ENCODE data around the gene PTPRM. TPM values are rescaled to one million over a fixed set of nuclear protein-coding genes. Genes with fewer than 3 reads are reported as not detected.

PTPRM gene
- total RNA-seq, 1 donor from 2014 or later, result 10.7 TPM

- DNase-seq (ENCODE audit: low spot score), result no peak
- H3K27me3 Mint-ChIP-seq (ENCODE audit: insufficient read depth), result no peaks in the 10 kb centered on the region
- H3K9me3 Mint-ChIP-seq, result no peaks in the 10 kb centered on the region
- H3K4me3 Mint-ChIP-seq, result no peak overlapping the region
- no peaks in the 10 kb centered on the region for H3K36me3 Mint-ChIP-seq (ENCODE audit: low read depth)
- intact Hi-C loops (cut with micrococcal nuclease), result no loop called here
- no peak overlapping the region for H3K27ac Mint-ChIP-seq
- no peaks in the 10 kb centered on the region for H3K4me1 Mint-ChIP-seq (ENCODE audit: low read depth)
These were observed 111.7 kb downstream of the PTPRM start for GRCh38 chr18:7678801-7679200.

GRCh38 chr18:7681298-7681697 lies 114.2 kb downstream of the PTPRM start:
- no peak overlapping the region for H3K27ac Mint-ChIP-seq
- H3K9me3 Mint-ChIP-seq, result no peaks in the 10 kb centered on the region
- no peak for DNase-seq (ENCODE audit: low spot score)
- H3K27me3 Mint-ChIP-seq (ENCODE audit: insufficient read depth), result no peaks in the 10 kb centered on the region
- no peak overlapping the region for H3K4me3 Mint-ChIP-seq
- H3K4me1 Mint-ChIP-seq (ENCODE audit: low read depth), result no peaks in the 10 kb centered on the region
- no peaks in the 10 kb centered on the region for H3K36me3 Mint-ChIP-seq (ENCODE audit: low read depth)
- intact Hi-C loops (cut with micrococcal nuclease), result no loop called here

DNA sequence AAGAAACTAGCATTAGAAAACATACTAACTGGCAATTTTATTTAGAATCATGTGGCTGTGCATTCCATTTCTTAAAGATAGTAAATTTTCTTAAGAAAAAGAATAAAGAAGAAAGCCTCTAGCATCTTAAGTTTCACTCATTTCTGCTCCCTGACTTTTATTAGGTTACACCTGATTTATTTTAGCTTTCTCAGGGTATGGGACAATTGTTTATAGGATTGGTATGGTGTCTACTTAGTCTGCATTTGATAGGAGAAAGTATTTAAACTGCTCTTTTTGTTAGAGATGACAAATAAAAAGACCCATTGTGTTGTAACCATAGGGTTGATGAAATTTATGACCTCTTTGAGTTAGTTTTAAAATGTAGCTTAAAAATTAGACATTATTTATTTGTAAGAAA lies 115.2 kb downstream of the PTPRM start:
- H3K9me3 Mint-ChIP-seq, result no peaks in the 10 kb centered on the region
- H3K27me3 Mint-ChIP-seq (ENCODE audit: insufficient read depth), result no peaks in the 10 kb centered on the region
- no peak for DNase-seq (ENCODE audit: low spot score)
- H3K36me3 Mint-ChIP-seq (ENCODE audit: low read depth), result no peaks in the 10 kb centered on the region
- no peak overlapping the region for H3K27ac Mint-ChIP-seq
- intact Hi-C loops (cut with micrococcal nuclease), result no loop called here
- H3K4me3 Mint-ChIP-seq, result no peak overlapping the region
- H3K4me1 Mint-ChIP-seq (ENCODE audit: low read depth), result no peaks in the 10 kb centered on the region

GRCh38 chr18:7683753-7684152 lies 116.6 kb downstream of the PTPRM start:
- Mint-ChIP-seq H3K4me1 (ENCODE audit: low read depth) (no peaks in the 10 kb centered on the region), H3K36me3 (ENCODE audit: low read depth) (no peaks in the 10 kb centered on the region), H3K4me3 (no peak overlapping the region), H3K27me3 (ENCODE audit: insufficient read depth) (no peaks in the 10 kb centered on the region), H3K9me3 (no peaks in the 10 kb centered on the region), H3K27ac (no peak overlapping the region)
- intact Hi-C loops (cut with micrococcal nuclease), result no loop called here
- no peak for DNase-seq (ENCODE audit: low spot score)

DNA sequence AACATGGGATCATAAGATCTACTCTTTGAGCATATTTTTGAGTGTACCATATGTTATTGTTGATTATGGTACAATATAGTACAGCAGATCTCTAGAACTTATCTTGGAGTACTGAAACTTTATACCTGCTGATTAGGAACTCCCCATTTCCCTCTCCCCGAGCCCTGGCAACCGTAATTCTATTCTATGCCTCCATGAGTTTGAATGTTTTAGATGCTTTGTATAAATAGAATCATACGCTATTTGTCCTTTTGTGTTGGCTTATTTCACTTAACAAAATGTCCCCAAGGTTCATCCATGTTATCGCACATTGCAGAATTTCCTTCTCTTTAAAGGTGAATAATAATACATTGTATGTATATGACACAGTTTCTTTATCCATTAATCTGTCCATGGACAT lies 117.2 kb downstream of the PTPRM start:
- intact Hi-C loops (cut with micrococcal nuclease), result no loop called here
- no peak overlapping the region for H3K4me3 Mint-ChIP-seq

DNA sequence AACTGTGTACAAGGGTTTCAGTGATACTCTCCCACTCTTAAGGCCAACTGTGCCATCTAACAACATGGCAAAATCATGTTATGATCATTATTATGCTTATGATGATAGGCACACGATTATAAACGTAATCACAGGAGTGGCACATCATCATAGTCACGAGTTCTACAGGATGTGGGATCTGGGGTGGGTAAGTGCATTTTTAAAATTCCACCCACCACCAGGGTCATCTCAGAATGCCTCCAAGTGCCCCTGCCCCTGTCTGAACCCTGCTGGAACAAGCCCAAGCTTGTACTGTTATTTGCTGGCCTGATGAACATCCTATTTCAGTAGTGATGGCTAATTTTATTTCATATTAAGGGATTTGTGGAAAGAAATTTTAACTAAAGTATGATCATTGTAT lies 117.8 kb downstream of the PTPRM start:
- H3K9me3 Mint-ChIP-seq, result no peaks in the 10 kb centered on the region
- no peaks in the 10 kb centered on the region for H3K27me3 Mint-ChIP-seq (ENCODE audit: insufficient read depth)
- H3K36me3 Mint-ChIP-seq (ENCODE audit: low read depth), result no peaks in the 10 kb centered on the region
- no peak for DNase-seq (ENCODE audit: low spot score)
- intact Hi-C loops (cut with micrococcal nuclease), result no loop called here
- H3K4me3 Mint-ChIP-seq, result no peak overlapping the region
- H3K27ac Mint-ChIP-seq, result no peak overlapping the region
- H3K4me1 Mint-ChIP-seq (ENCODE audit: low read depth), result no peaks in the 10 kb centered on the region

More for the DNA sequence above, 117.2 kb downstream of the PTPRM start:
- H3K36me3 Mint-ChIP-seq (ENCODE audit: low read depth), result no peaks in the 10 kb centered on the region
- H3K4me1 Mint-ChIP-seq (ENCODE audit: low read depth), result no peaks in the 10 kb centered on the region
- H3K9me3 Mint-ChIP-seq, result no peaks in the 10 kb centered on the region
- H3K27me3 Mint-ChIP-seq (ENCODE audit: insufficient read depth), result no peaks in the 10 kb centered on the region
- no peak for DNase-seq (ENCODE audit: low spot score)
- no peak overlapping the region for H3K27ac Mint-ChIP-seq

- intact Hi-C loops (cut with micrococcal nuclease), result no loop called here
- no peak for DNase-seq (ENCODE audit: low spot score)
- Mint-ChIP-seq H3K4me3 (no peak overlapping the region), H3K36me3 (ENCODE audit: low read depth) (no peaks in the 10 kb centered on the region), H3K4me1 (ENCODE audit: low read depth) (no peaks in the 10 kb centered on the region), H3K9me3 (no peaks in the 10 kb centered on the region), H3K27ac (no peak overlapping the region), H3K27me3 (ENCODE audit: insufficient read depth) (no peaks in the 10 kb centered on the region)
These were observed 119.2 kb downstream of the PTPRM start for GRCh38 chr18:7686278-7686677.

DNA sequence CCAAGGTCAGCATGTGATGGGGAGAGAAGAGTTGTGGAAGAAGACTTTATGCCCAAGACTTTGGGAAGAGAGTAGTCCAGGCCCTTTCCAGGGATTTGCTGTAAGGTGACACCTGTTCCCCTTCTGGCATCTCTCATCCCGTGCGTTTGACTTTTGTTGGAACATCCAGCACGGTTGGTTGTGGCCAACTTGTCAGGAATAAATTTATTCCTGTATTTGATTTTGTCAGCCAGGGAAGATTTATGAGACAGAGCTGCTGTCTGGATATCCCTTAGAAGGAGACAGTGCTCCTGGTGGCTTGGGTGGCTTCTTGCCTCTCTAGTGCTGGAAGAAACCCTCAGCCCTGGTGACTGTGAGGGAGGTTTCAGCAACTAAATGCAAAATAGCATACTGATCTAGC lies 121.5 kb downstream of the PTPRM start:
- Mint-ChIP-seq H3K4me1 (ENCODE audit: low read depth) (no peaks in the 10 kb centered on the region), H3K9me3 (no peaks in the 10 kb centered on the region), H3K27ac (no peak overlapping the region), H3K4me3 (no peak overlapping the region), H3K27me3 (ENCODE audit: insufficient read depth) (no peaks in the 10 kb centered on the region), H3K36me3 (ENCODE audit: low read depth) (no peaks in the 10 kb centered on the region)
- no peak for DNase-seq (ENCODE audit: low spot score)
- intact Hi-C loops (cut with micrococcal nuclease), result no loop called here

DNA sequence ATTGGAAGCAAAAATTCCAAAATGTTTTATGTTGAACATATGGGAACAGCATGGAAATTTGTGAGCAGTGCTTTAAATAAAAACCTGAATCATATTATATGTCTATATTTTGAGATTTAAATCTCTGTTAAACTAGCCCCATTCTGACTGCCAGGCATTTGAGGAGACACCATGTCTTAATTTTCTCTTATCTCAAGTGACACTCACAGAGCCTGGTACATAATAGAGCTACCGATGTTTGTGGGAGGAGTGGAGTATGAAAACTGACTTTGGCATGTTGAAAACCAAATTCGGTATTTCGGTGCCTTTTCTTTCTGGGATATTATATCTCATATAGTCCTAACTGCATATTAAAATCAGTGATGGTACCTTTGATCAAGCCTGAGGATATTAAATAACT lies 124.1 kb downstream of the PTPRM start:
- Mint-ChIP-seq H3K27ac (no peak overlapping the region), H3K9me3 (no peaks in the 10 kb centered on the region), H3K27me3 (ENCODE audit: insufficient read depth) (no peaks in the 10 kb centered on the region), H3K36me3 (ENCODE audit: low read depth) (no peaks in the 10 kb centered on the region), H3K4me3 (no peak overlapping the region), H3K4me1 (ENCODE audit: low read depth) (no peaks in the 10 kb centered on the region)
- no peak for DNase-seq (ENCODE audit: low spot score)
- intact Hi-C loops (cut with micrococcal nuclease), result no loop called here

DNA sequence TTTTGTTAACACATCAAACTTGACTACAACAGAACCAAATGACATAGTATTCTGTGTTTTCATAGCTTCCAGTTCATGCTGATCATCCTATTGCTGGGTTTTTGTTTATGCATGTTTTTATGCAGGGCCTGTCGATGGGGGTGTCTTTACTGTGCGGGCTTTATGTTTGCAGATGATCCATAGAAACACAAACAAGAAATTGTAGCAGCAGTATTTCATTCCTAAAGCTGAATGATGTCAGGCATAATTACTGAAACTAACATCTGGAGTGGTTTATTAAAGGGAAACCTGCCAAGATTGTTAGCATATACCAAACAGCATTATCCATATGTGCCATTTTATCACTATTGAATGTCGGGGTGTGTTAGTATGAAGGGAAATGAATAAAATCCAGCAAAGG lies 129.7 kb downstream of the PTPRM start:
- no peak overlapping the region for H3K27ac Mint-ChIP-seq
- no peak for DNase-seq (ENCODE audit: low spot score)
- H3K27me3 Mint-ChIP-seq (ENCODE audit: insufficient read depth), result no peaks in the 10 kb centered on the region
- no peaks in the 10 kb centered on the region for H3K36me3 Mint-ChIP-seq (ENCODE audit: low read depth)
- no peaks in the 10 kb centered on the region for H3K4me1 Mint-ChIP-seq (ENCODE audit: low read depth)
- no peak overlapping the region for H3K4me3 Mint-ChIP-seq
- no peaks in the 10 kb centered on the region for H3K9me3 Mint-ChIP-seq
- intact Hi-C loops (cut with micrococcal nuclease), result no loop called here

GRCh38 chr18:7697306-7697705 lies 130.2 kb downstream of the PTPRM start:
- Mint-ChIP-seq H3K4me1 (ENCODE audit: low read depth) (no peaks in the 10 kb centered on the region), H3K36me3 (ENCODE audit: low read depth) (no peaks in the 10 kb centered on the region), H3K4me3 (no peak overlapping the region), H3K27me3 (ENCODE audit: insufficient read depth) (no peaks in the 10 kb centered on the region), H3K27ac (no peak overlapping the region), H3K9me3 (no peaks in the 10 kb centered on the region)
- no peak for DNase-seq (ENCODE audit: low spot score)
- intact Hi-C loops (cut with micrococcal nuclease), result no loop called here

GRCh38 chr18:7711495-7711894 lies 144.4 kb downstream of the PTPRM start:
- no peak for DNase-seq (ENCODE audit: low spot score)
- no peaks in the 10 kb centered on the region for H3K4me1 Mint-ChIP-seq (ENCODE audit: low read depth)
- H3K4me3 Mint-ChIP-seq, result no peak overlapping the region
- H3K36me3 Mint-ChIP-seq (ENCODE audit: low read depth), result no peaks in the 10 kb centered on the region
- intact Hi-C loops (cut with micrococcal nuclease), result no loop called here
- H3K9me3 Mint-ChIP-seq, result peaks cover 22% of the 10 kb centered on the region
- no peak overlapping the region for H3K27ac Mint-ChIP-seq
- H3K27me3 Mint-ChIP-seq (ENCODE audit: insufficient read depth), result no peaks in the 10 kb centered on the region

DNA sequence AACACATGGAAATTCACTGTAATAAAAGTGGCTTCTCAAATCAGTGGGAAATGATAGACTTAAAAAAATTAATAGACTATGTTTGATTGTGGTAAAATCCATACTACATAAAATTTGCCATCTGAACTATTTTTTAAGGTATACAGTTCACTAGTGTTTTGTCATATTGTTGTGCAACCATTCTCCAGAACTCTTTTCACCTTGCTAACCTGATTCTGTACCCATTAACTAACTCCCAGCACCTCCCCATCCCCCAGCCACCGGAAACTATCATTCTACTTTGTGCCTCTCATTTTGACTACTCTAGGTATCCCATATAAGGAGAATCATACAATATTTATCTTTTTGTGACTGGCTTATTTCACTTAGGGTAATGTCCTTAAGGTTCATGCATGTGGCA lies 153.3 kb downstream of the PTPRM start:
- no peaks in the 10 kb centered on the region for H3K36me3 Mint-ChIP-seq (ENCODE audit: low read depth)
- H3K4me3 Mint-ChIP-seq, result no peak overlapping the region
- H3K4me1 Mint-ChIP-seq (ENCODE audit: low read depth), result no peaks in the 10 kb centered on the region
- H3K27me3 Mint-ChIP-seq (ENCODE audit: insufficient read depth), result no peaks in the 10 kb centered on the region
- intact Hi-C loops (cut with micrococcal nuclease), result no loop called here
- DNase-seq (ENCODE audit: low spot score), result no peak
- H3K27ac Mint-ChIP-seq, result no peak overlapping the region
- peaks cover 4% of the 10 kb centered on the region for H3K9me3 Mint-ChIP-seq

- no peak overlapping the region for H3K27ac Mint-ChIP-seq
- DNase-seq (ENCODE audit: low spot score), result no peak
- H3K36me3 Mint-ChIP-seq (ENCODE audit: low read depth), result no peaks in the 10 kb centered on the region
- intact Hi-C loops (cut with micrococcal nuclease), result no loop called here
- H3K9me3 Mint-ChIP-seq, result peaks cover 4% of the 10 kb centered on the region
- no peaks in the 10 kb centered on the region for H3K27me3 Mint-ChIP-seq (ENCODE audit: insufficient read depth)
- H3K4me3 Mint-ChIP-seq, result no peak overlapping the region
- H3K4me1 Mint-ChIP-seq (ENCODE audit: low read depth), result no peaks in the 10 kb centered on the region
These were observed 154.4 kb downstream of the PTPRM start for GRCh38 chr18:7721532-7721931.

Measured in activated T-helper 1 cell treated with anti-CD3 and anti-CD28 coated beads, Interleukin-12 subunit alpha, Interleukin-12 subunit beta, Interleukin-2, Interleukin-4 antibody, amounts not matched to agents 30 ng/mL and 10 ng/mL and 1 ng/mL, durations not matched to agents 14 hours and 24 hours and 36 hours (primary cell).